Neural cell (in vitro differentiated cells): ENCODE measurements around the gene ENG.

Experiments
- EP300 ChIP-seq: fragments of 450-650 bp; conservative IDR thresholded peaks from 2 replicates; pipeline ENCODE4 v1.6.1; 2014; ENCODE audit warnings: antibody characterized with exemption, mild to moderate bottlenecking, moderate library complexity; ENCODE audit not compliant: poor library complexity, severe bottlenecking
- EZH2 ChIP-seq: fragments of 200-600, 300-800 bp; shearing (Covaris generic), sonication (generic); IDR thresholded peaks from 2 replicates; pipeline ENCODE4 v1.6.1; 2014; ENCODE audit warnings: antibody characterized with exemption, low read length, borderline replicate concordance, mild to moderate bottlenecking; ENCODE audit not compliant: insufficient read depth, poor library complexity, severe bottlenecking
- MXI1 ChIP-seq: fragments of 450-650 bp; conservative IDR thresholded peaks from 2 replicates; pipeline ENCODE4 v1.6.1; 2014; ENCODE audit warnings: antibody characterized with exemption, mild to moderate bottlenecking; ENCODE audit not compliant: poor library complexity, severe bottlenecking
- POLR2AphosphoS5 ChIP-seq: IDR thresholded peaks from 2 replicates; pipeline ENCODE4 v1.6.1; 2012
- TAF1 ChIP-seq: IDR thresholded peaks from 2 replicates; pipeline ENCODE4 v1.6.1; 2012; ENCODE audit warnings: low read depth
- TF ChIP-seq, protein P1 (sequence below): fragments of 450-650 bp; IDR thresholded peaks from 2 replicates; pipeline ENCODE4 v1.5.1; 2014; ENCODE audit warnings: antibody characterized with exemption, mild to moderate bottlenecking, moderate library complexity; ENCODE audit not compliant: poor library complexity, severe bottlenecking
- TF ChIP-seq, protein P2 (sequence below): IDR thresholded peaks from 2 replicates; pipeline ENCODE4 v1.6.1; 2012; ENCODE audit warnings: borderline replicate concordance

DNA sequence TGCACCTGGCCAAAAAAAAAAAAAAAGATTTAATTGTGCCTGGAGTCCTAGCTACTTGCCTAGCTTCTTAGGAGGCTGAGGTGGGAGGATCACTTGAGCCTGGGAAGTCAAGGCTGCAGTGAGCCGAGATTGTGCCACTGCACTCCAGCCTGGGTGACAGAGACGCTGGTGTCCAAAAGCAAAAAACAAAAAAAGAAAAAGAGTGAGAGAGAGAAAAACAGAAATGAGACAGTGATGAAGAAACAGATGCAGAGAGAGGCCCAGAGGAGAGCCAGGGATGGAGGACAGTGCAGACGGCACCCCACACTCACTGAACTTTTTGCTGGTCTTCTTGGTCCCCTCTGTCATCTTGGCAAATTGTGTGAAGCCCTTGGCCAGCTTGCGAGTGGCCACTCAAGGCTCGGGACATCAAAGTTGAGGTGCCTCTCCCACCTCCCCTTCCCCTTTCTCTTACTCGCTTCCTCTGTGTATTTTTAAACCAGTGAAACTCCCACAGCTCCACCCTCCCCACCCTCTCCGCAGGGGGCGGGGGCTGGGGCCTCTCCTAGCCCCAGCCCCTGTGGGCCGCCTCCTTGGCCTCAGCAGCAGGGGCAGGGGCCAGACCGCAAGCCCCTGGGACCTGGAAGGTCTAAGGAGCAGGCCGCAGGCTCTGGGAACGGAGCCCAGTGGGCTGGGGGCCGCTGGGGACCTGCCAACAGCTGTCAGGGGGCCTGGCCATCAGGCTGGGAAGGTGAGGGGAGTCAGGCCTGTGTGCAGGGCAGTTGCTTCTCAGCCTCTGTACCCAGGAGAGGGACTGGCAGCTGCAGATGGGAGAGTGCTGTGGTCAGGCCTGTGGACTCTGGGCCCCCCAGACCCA is 76.0 kb downstream of the ENG start, which contains the start of gene SH2D3C:
- TF ChIP-seq, protein P1, sequence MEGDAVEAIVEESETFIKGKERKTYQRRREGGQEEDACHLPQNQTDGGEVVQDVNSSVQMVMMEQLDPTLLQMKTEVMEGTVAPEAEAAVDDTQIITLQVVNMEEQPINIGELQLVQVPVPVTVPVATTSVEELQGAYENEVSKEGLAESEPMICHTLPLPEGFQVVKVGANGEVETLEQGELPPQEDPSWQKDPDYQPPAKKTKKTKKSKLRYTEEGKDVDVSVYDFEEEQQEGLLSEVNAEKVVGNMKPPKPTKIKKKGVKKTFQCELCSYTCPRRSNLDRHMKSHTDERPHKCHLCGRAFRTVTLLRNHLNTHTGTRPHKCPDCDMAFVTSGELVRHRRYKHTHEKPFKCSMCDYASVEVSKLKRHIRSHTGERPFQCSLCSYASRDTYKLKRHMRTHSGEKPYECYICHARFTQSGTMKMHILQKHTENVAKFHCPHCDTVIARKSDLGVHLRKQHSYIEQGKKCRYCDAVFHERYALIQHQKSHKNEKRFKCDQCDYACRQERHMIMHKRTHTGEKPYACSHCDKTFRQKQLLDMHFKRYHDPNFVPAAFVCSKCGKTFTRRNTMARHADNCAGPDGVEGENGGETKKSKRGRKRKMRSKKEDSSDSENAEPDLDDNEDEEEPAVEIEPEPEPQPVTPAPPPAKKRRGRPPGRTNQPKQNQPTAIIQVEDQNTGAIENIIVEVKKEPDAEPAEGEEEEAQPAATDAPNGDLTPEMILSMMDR, result no peak
- TF ChIP-seq EZH2 (no peak), EP300 (no peak), POLR2AphosphoS5 (no peak), TAF1 (no peak), MXI1 (no peak)
- TF ChIP-seq, protein P2, sequence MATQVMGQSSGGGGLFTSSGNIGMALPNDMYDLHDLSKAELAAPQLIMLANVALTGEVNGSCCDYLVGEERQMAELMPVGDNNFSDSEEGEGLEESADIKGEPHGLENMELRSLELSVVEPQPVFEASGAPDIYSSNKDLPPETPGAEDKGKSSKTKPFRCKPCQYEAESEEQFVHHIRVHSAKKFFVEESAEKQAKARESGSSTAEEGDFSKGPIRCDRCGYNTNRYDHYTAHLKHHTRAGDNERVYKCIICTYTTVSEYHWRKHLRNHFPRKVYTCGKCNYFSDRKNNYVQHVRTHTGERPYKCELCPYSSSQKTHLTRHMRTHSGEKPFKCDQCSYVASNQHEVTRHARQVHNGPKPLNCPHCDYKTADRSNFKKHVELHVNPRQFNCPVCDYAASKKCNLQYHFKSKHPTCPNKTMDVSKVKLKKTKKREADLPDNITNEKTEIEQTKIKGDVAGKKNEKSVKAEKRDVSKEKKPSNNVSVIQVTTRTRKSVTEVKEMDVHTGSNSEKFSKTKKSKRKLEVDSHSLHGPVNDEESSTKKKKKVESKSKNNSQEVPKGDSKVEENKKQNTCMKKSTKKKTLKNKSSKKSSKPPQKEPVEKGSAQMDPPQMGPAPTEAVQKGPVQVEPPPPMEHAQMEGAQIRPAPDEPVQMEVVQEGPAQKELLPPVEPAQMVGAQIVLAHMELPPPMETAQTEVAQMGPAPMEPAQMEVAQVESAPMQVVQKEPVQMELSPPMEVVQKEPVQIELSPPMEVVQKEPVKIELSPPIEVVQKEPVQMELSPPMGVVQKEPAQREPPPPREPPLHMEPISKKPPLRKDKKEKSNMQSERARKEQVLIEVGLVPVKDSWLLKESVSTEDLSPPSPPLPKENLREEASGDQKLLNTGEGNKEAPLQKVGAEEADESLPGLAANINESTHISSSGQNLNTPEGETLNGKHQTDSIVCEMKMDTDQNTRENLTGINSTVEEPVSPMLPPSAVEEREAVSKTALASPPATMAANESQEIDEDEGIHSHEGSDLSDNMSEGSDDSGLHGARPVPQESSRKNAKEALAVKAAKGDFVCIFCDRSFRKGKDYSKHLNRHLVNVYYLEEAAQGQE, result no peak
